Measurements from ENCODE around the gene ARL6IP6.
"Not testable (repeated sequence)": the region's sequence is repeated elsewhere in the genome, so short reads cannot be mapped to it uniquely, and the experiment has no call there.

The ARL6IP6 gene

GRCh38 chr2:152720794-152721193 is 2.4 kb downstream of the ARL6IP6 start:
- DNase-seq (ENCODE audit: extremely low read depth in 1 of 2, low read depth in 1 of 2) = no peak

GRCh38 chr2:152722639-152723038 is 4.2 kb downstream of the ARL6IP6 start:
- DNase-seq (ENCODE audit: extremely low read depth in 1 of 2, low read depth in 1 of 2) = not testable (repeated sequence)

GRCh38 chr2:152723918-152724317 is 5.5 kb downstream of the ARL6IP6 start:
- DNase-seq (ENCODE audit: extremely low read depth in 1 of 2, low read depth in 1 of 2) = no peak

- no peak for DNase-seq (ENCODE audit: extremely low read depth in 1 of 2, low read depth in 1 of 2)
These were observed 11.4 kb downstream of the ARL6IP6 start for GRCh38 chr2:152729844-152730243.

GRCh38 chr2:152730591-152731333 is 12.3 kb downstream of the ARL6IP6 start:
- peak in 1 of 2 donors; percentile 4 for DNase-seq (ENCODE audit: extremely low read depth in 1 of 2, low read depth in 1 of 2)

GRCh38 chr2:152737509-152737908 is 19.1 kb downstream of the ARL6IP6 start:
- DNase-seq (ENCODE audit: extremely low read depth in 1 of 2, low read depth in 1 of 2) = not testable (repeated sequence)

GRCh38 chr2:152738438-152738837 is 20.0 kb downstream of the ARL6IP6 start:
- DNase-seq (ENCODE audit: extremely low read depth in 1 of 2, low read depth in 1 of 2) = no peak

GRCh38 chr2:152739705-152740104 is 21.3 kb downstream of the ARL6IP6 start:
- DNase-seq (ENCODE audit: extremely low read depth in 1 of 2, low read depth in 1 of 2) = not testable (repeated sequence)

GRCh38 chr2:152740743-152741328 is 22.4 kb downstream of the ARL6IP6 start:
- DNase-seq (ENCODE audit: extremely low read depth in 1 of 2, low read depth in 1 of 2) = no peak

- no peak for DNase-seq (ENCODE audit: extremely low read depth in 1 of 2, low read depth in 1 of 2)
These were observed 24.6 kb downstream of the ARL6IP6 start for GRCh38 chr2:152743002-152743401.

- DNase-seq (ENCODE audit: extremely low read depth in 1 of 2, low read depth in 1 of 2) = not testable (repeated sequence)
These were observed 29.3 kb downstream of the ARL6IP6 start for GRCh38 chr2:152747751-152748150.

GRCh38 chr2:152755029-152755428 is 36.6 kb downstream of the ARL6IP6 start:
- DNase-seq (ENCODE audit: extremely low read depth in 1 of 2, low read depth in 1 of 2) = no peak

- DNase-seq (ENCODE audit: extremely low read depth in 1 of 2, low read depth in 1 of 2) = no peak
These were observed 41.1 kb downstream of the ARL6IP6 start for GRCh38 chr2:152759290-152760072.

- DNase-seq (ENCODE audit: extremely low read depth in 1 of 2, low read depth in 1 of 2) = no peak
These were observed 42.8 kb downstream of the ARL6IP6 start for GRCh38 chr2:152761214-152761613.

- no peak for DNase-seq (ENCODE audit: extremely low read depth in 1 of 2, low read depth in 1 of 2)
These were observed 43.8 kb downstream of the ARL6IP6 start for GRCh38 chr2:152762202-152762601.

GRCh38 chr2:152763208-152763607 is 44.8 kb downstream of the ARL6IP6 start:
- not testable (repeated sequence) for DNase-seq (ENCODE audit: extremely low read depth in 1 of 2, low read depth in 1 of 2)

GRCh38 chr2:152763651-152764050 is 45.2 kb downstream of the ARL6IP6 start:
- no peak for DNase-seq (ENCODE audit: extremely low read depth in 1 of 2, low read depth in 1 of 2)

- DNase-seq (ENCODE audit: extremely low read depth in 1 of 2, low read depth in 1 of 2) = no peak
These were observed 48.5 kb downstream of the ARL6IP6 start for GRCh38 chr2:152766928-152767327.

GRCh38 chr2:152781175-152781574 is 62.8 kb downstream of the ARL6IP6 start:
- no peak for DNase-seq (ENCODE audit: extremely low read depth in 1 of 2, low read depth in 1 of 2)

GRCh38 chr2:152782171-152782570 is 63.8 kb downstream of the ARL6IP6 start:
- DNase-seq (ENCODE audit: extremely low read depth in 1 of 2, low read depth in 1 of 2) = no peak

GRCh38 chr2:152790883-152791282 is 72.5 kb downstream of the ARL6IP6 start:
- no peak for DNase-seq (ENCODE audit: extremely low read depth in 1 of 2, low read depth in 1 of 2)

- DNase-seq (ENCODE audit: extremely low read depth in 1 of 2, low read depth in 1 of 2) = no peak
These were observed 73.6 kb downstream of the ARL6IP6 start for GRCh38 chr2:152791979-152792378.
